HUDEP-2 (cell line): ENCODE measurements around the gene PIP5K1C.

ENCODE experiments used
- DNase-seq, 76 experiments: peaks; one replicate each; lab custom pipeline; 2025; ENCODE audit not compliant: unreplicated experiment in 76 of 76; lab: John Stamatoyannopoulos, UW

Gene PIP5K1C

GRCh38 chr19:3664879-3665642 is 35.2 kb downstream of the PIP5K1C start:
- no peak for DNase-seq

- DNase-seq: no peak
Measured at GRCh38 chr19:3663838-3664237, 36.4 kb downstream of the PIP5K1C start.

GRCh38 chr19:3661284-3662238 is 38.7 kb downstream of the PIP5K1C start:
- DNase-seq: no peak

GRCh38 chr19:3660493-3661219 is 39.6 kb downstream of the PIP5K1C start:
- DNase-seq: no peak

- DNase-seq: no peak
Measured at GRCh38 chr19:3659746-3660112, 40.5 kb downstream of the PIP5K1C start.

GRCh38 chr19:3658870-3659745 is 41.2 kb downstream of the PIP5K1C start:
- DNase-seq: no peak

GRCh38 chr19:3658004-3658869 is 42.0 kb downstream of the PIP5K1C start:
- DNase-seq: no peak

GRCh38 chr19:3657395-3657769 is 42.9 kb downstream of the PIP5K1C start:
- no peak for DNase-seq

GRCh38 chr19:3656747-3657394 is 43.4 kb downstream of the PIP5K1C start:
- DNase-seq: no peak

GRCh38 chr19:3656073-3656746 is 44.1 kb downstream of the PIP5K1C start:
- no peak for DNase-seq

GRCh38 chr19:3655402-3656072 is 44.7 kb downstream of the PIP5K1C start:
- no peak for DNase-seq

GRCh38 chr19:3653865-3654513 is 46.3 kb downstream of the PIP5K1C start:
- DNase-seq: no peak

GRCh38 chr19:3653081-3653795 is 47.0 kb downstream of the PIP5K1C start:
- no peak for DNase-seq

- no peak for DNase-seq
Measured at GRCh38 chr19:3652422-3652821, 47.8 kb downstream of the PIP5K1C start.

- DNase-seq: no peak
Measured at GRCh38 chr19:3651684-3652083, 48.6 kb downstream of the PIP5K1C start.

- DNase-seq: no peak
Measured at GRCh38 chr19:3649888-3650287, 50.4 kb downstream of the PIP5K1C start.
